SK-N-MC (cell line): ENCODE measurements around the gene TRIM67.

Source experiments
- EZH2 ChIP-seq: fragments of 200-600 bp; sonication (generic); IDR thresholded peaks from one replicate; pipeline ENCODE4 v1.6.1; 2017; ENCODE audit warnings: antibody characterized with exemption
- FOXP2 ChIP-seq: optimal IDR thresholded peaks from 2 replicates; pipeline ENCODE3; 2011; ENCODE audit warnings: mild to moderate bottlenecking, moderate library complexity; ENCODE audit not compliant: insufficient read depth; ENCODE audit errors: extremely low read length, control extremely low read depth
- POLR2AphosphoS5 ChIP-seq: IDR thresholded peaks from 2 replicates; pipeline ENCODE4 v1.6.1; 2012; ENCODE audit warnings: mild to moderate bottlenecking, low read depth, low read length, borderline replicate concordance

DNA sequence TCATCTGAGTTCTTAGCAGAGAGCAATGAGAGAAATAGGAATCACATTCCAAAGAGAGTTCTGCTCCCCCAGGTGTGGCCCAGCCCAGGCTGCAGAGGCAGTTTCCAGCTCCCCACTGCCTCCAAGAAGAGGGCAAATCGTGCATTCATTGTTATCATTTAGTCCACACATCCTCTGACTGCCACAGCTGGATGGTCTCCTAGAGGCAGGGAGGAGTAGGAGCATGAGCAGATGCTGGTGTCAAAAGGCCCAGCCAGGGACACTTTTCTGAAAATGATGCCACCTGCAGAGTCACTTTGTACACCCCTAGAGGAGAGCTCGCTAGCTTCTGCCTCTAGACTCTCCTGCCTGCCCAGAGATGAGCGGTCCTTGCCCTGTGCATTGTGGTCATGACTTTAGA is 45.6 kb downstream of the TRIM67 start:
- TF ChIP-seq POLR2AphosphoS5 (no peak), EZH2 (no peak), FOXP2 (no peak)
